Nephron progenitor cell (in vitro differentiated cells): ENCODE data around the gene TMIGD3.

ENCODE experiments used
- DNase-seq: peaks from one replicate; pipeline ENCODE4 v3.0.0; 2021
- H3K27ac Mint-ChIP-seq: 2 replicates; pipeline ENCODE4 v1.8.0; 2021; ENCODE audit warnings: mild to moderate bottlenecking, moderate library complexity, mixed read lengths
- H3K27me3 Mint-ChIP-seq: 2 replicates; pipeline ENCODE4 v1.8.0; 2021; ENCODE audit warnings: mild to moderate bottlenecking, low read depth, mixed read lengths; ENCODE audit not compliant: poor library complexity
- H3K36me3 Mint-ChIP-seq: 2 replicates; pipeline ENCODE4 v1.8.0; 2021; ENCODE audit warnings: low read depth, mixed read lengths
- H3K4me1 Mint-ChIP-seq: 2 replicates; pipeline ENCODE4 v1.8.0; 2021; ENCODE audit warnings: mixed read lengths
- H3K4me3 Mint-ChIP-seq: 2 replicates; pipeline ENCODE4 v1.8.0; 2021; ENCODE audit warnings: mild to moderate bottlenecking, moderate library complexity, mixed read lengths
- H3K9me3 Mint-ChIP-seq: 2 replicates; pipeline ENCODE4 v1.8.0; 2021; ENCODE audit warnings: mild to moderate bottlenecking, moderate library complexity, mixed read lengths
- CTCF ChIP-seq: fragments of 200-600 bp; sonication (generic); IDR thresholded peaks from 2 replicates; pipeline ENCODE4 v1.5.0; 2021; ENCODE audit warnings: antibody characterized with exemption

The TMIGD3 gene

GRCh38 chr1:111471538-111471937 is 31.9 kb downstream of the TMIGD3 start:
- H3K4me3 Mint-ChIP-seq: no peak overlapping the region
- DNase-seq: no peak
- H3K4me1 Mint-ChIP-seq: peaks cover 14% of the 10 kb centered on the region
- no peak overlapping the region for H3K27ac Mint-ChIP-seq
- no peaks in the 10 kb centered on the region for H3K9me3 Mint-ChIP-seq
- TF ChIP-seq CTCF: no peak
- H3K36me3 Mint-ChIP-seq: peaks cover 6% of the 10 kb centered on the region
- no peaks in the 10 kb centered on the region for H3K27me3 Mint-ChIP-seq

GRCh38 chr1:111471012-111471411 is 32.4 kb downstream of the TMIGD3 start:
- H3K27me3 Mint-ChIP-seq: no peaks in the 10 kb centered on the region
- DNase-seq: no peak
- H3K27ac Mint-ChIP-seq: no peak overlapping the region
- H3K36me3 Mint-ChIP-seq: peaks cover 6% of the 10 kb centered on the region
- H3K9me3 Mint-ChIP-seq: no peaks in the 10 kb centered on the region
- no peak overlapping the region for H3K4me3 Mint-ChIP-seq
- peaks cover 9% of the 10 kb centered on the region for H3K4me1 Mint-ChIP-seq
- TF ChIP-seq CTCF: no peak

GRCh38 chr1:111470596-111470995 is 32.8 kb downstream of the TMIGD3 start:
- Mint-ChIP-seq H3K27me3 (no peaks in the 10 kb centered on the region), H3K27ac (no peak overlapping the region)

GRCh38 chr1:111469539-111469938 is 33.9 kb downstream of the TMIGD3 start:
- no peak overlapping the region for H3K4me3 Mint-ChIP-seq
- H3K27ac Mint-ChIP-seq: no peak overlapping the region
- no peaks in the 10 kb centered on the region for H3K4me1 Mint-ChIP-seq
- H3K36me3 Mint-ChIP-seq: peaks cover 6% of the 10 kb centered on the region
- TF ChIP-seq CTCF: no peak
- DNase-seq: no peak
- H3K9me3 Mint-ChIP-seq: no peaks in the 10 kb centered on the region
- H3K27me3 Mint-ChIP-seq: no peaks in the 10 kb centered on the region

More at GRCh38 chr1:111470596-111470995, 32.8 kb downstream of the TMIGD3 start:
- no peak for TF ChIP-seq CTCF
- no peak overlapping the region for H3K4me3 Mint-ChIP-seq
- no peaks in the 10 kb centered on the region for H3K9me3 Mint-ChIP-seq
- peaks cover 6% of the 10 kb centered on the region for H3K36me3 Mint-ChIP-seq
- peaks cover 5% of the 10 kb centered on the region for H3K4me1 Mint-ChIP-seq
- no peak for DNase-seq

GRCh38 chr1:111468717-111469100 is 34.7 kb downstream of the TMIGD3 start:
- Mint-ChIP-seq H3K27ac (no peak overlapping the region), H3K4me1 (no peaks in the 10 kb centered on the region), H3K27me3 (no peaks in the 10 kb centered on the region), H3K9me3 (no peaks in the 10 kb centered on the region), H3K36me3 (peaks cover 6% of the 10 kb centered on the region), H3K4me3 (no peak overlapping the region)
- TF ChIP-seq CTCF: no peak
- DNase-seq: no peak

GRCh38 chr1:111467865-111468716 is 35.3 kb downstream of the TMIGD3 start:
- no peak for DNase-seq
- peaks cover 11% of the 10 kb centered on the region for H3K36me3 Mint-ChIP-seq
- no peaks in the 10 kb centered on the region for H3K9me3 Mint-ChIP-seq
- no peaks in the 10 kb centered on the region for H3K27me3 Mint-ChIP-seq
- no peak overlapping the region for H3K27ac Mint-ChIP-seq
- no peak overlapping the region for H3K4me3 Mint-ChIP-seq
- TF ChIP-seq CTCF: no peak
- no peaks in the 10 kb centered on the region for H3K4me1 Mint-ChIP-seq
